DOHH2 (cell line): ENCODE results near the gene GDNF.

Source experiments
- EZH2phosphoT487 ChIP-seq: fragments of 200-600 bp; sonication (generic); IDR thresholded peaks from 2 replicates; pipeline ENCODE4 v1.6.1; 2017; ENCODE audit warnings: borderline replicate concordance, mild to moderate bottlenecking, antibody characterized with exemption, low read length, moderate library complexity, mixed read lengths
- TF ChIP-seq, protein P1 (sequence below): fragments of 200-600 bp; sonication (generic); IDR thresholded peaks from one replicate; pipeline ENCODE4 v1.5.1; 2014; ENCODE audit warnings: antibody characterized with exemption, mild to moderate bottlenecking, low read depth, low read length; ENCODE audit not compliant: poor library complexity, severe bottlenecking

DNA sequence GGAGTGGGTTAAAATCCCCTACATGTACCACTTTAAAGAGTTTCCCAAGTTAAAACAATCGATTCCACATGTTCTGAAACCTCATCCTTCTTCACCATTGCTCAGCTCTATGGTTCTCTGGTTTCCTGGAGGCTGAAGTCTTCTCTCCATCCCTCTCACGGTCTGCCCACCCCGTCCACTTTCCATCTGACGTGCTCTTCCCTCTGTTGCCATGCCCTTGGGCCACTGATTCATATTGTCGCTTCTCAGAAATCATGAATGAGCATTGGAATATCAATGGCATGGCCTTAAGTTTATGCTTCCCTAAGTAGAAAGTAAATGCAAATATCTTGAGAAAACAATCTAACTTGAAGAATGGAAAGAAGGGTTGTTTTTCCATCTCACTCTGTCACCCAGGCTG is 30.9 kb downstream of the GDNF start:
- TF ChIP-seq, protein P1, sequence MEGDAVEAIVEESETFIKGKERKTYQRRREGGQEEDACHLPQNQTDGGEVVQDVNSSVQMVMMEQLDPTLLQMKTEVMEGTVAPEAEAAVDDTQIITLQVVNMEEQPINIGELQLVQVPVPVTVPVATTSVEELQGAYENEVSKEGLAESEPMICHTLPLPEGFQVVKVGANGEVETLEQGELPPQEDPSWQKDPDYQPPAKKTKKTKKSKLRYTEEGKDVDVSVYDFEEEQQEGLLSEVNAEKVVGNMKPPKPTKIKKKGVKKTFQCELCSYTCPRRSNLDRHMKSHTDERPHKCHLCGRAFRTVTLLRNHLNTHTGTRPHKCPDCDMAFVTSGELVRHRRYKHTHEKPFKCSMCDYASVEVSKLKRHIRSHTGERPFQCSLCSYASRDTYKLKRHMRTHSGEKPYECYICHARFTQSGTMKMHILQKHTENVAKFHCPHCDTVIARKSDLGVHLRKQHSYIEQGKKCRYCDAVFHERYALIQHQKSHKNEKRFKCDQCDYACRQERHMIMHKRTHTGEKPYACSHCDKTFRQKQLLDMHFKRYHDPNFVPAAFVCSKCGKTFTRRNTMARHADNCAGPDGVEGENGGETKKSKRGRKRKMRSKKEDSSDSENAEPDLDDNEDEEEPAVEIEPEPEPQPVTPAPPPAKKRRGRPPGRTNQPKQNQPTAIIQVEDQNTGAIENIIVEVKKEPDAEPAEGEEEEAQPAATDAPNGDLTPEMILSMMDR, result no peak
- TF ChIP-seq EZH2phosphoT487, result no peak
